SK-N-SH (cell line): ENCODE measurements around the gene LRRC56. TPM values are rescaled to one million over a fixed set of nuclear protein-coding genes. Genes with fewer than 3 reads are reported as not detected.
A peak's percentile ranks its signal among the peaks of the same experiment; 100 is the strongest.

Experiments used
- CTCF ChIA-PET: fragments of 300-600, 350-600 bp; formaldehyde crosslinking; extraction: SDS; loops from one replicate; lab custom pipeline; 2021; lab: Yijun Ruan, JAX
- POLR2A ChIA-PET: fragments of 350-600 bp; sonication (Branson Sonifier 250); formaldehyde crosslinking; extraction: SDS; loops from one replicate; lab custom pipeline; 2020; ENCODE audit warnings: antibody characterized with exemption, inconsistent platforms; lab: Yijun Ruan, JAX
- DNase-seq: peaks from one replicate; pipeline ENCODE4 v3.0.0; 2012
- H2AFZ ChIP-seq: fragments of 200-600 bp; sonication (generic); 2 replicates; pipeline ENCODE4 v1.8.1; 2016; ENCODE audit warnings: antibody characterized with exemption, mild to moderate bottlenecking, low read depth
- H3F3A ChIP-seq: fragments of 200-600 bp; sonication (generic); replicated peaks from 2 replicates; pipeline ENCODE3; 2016; ENCODE audit warnings: antibody characterized with exemption, mild to moderate bottlenecking; ENCODE audit not compliant: insufficient read depth
- H3K27ac ChIP-seq, 2 experiments: fragments of 200-500 bp in 1 of 2; fragments of 200-600 bp in 1 of 2; sonication (Bioruptor generic) in 1 of 2; sonication (generic), shearing (Covaris generic) in 1 of 2; 2 replicates each; pipeline versions ENCODE4 v1.5.1 to v1.6.1; 2014 to 2016; ENCODE audit warnings: low read depth in 2 of 2, inconsistent platforms in 1 of 2, low read length in 1 of 2, mild to moderate bottlenecking in 1 of 2, mixed read lengths in 1 of 2
- H3K27me3 ChIP-seq: fragments of 200-600 bp; sonication (generic), shearing (Covaris generic); 2 replicates; pipeline ENCODE4 v1.6.1; 2016; ENCODE audit warnings: mixed run types; ENCODE audit not compliant: insufficient read depth
- H3K36me3 ChIP-seq, 2 experiments: fragments of 200-500 bp in 1 of 2; fragments of 200-600 bp in 1 of 2; sonication (Bioruptor generic) in 1 of 2; sonication (generic) in 1 of 2; replicated peaks in 1 of 2; 2 replicates each; pipeline versions ENCODE3 to v1.5.1; 2014 to 2016; ENCODE audit warnings: low read length in 1 of 2, mild to moderate bottlenecking in 1 of 2; ENCODE audit not compliant: insufficient read depth in 2 of 2, control insufficient read depth in 1 of 2
- H3K4me1 ChIP-seq, 2 experiments: fragments of 200-500 bp in 1 of 2; fragments of 200-600 bp in 1 of 2; sonication (Bioruptor generic) in 1 of 2; sonication (generic), shearing (Covaris generic) in 1 of 2; 2 replicates each; pipeline versions ENCODE4 v1.5.1 to v1.6.1; 2014 to 2016; ENCODE audit warnings: low read depth in 1 of 2, low read length in 1 of 2, mixed run types in 1 of 2; ENCODE audit not compliant: insufficient read depth in 2 of 2, control insufficient read depth in 1 of 2
- H3K4me2 ChIP-seq: fragments of 200-600 bp; sonication (generic), shearing (Covaris generic); 2 replicates; pipeline ENCODE4 v1.6.1; 2017; ENCODE audit warnings: mixed run types
- H3K4me3 ChIP-seq, 2 experiments: fragments of 200-500 bp in 1 of 2; fragments of 200-600 bp in 1 of 2; sonication (Bioruptor generic) in 1 of 2; sonication (generic), shearing (Covaris generic) in 1 of 2; 2 replicates each; pipeline versions ENCODE4 v1.5.1 to v1.8.1; 2014 to 2016; ENCODE audit warnings: low read depth in 2 of 2, inconsistent platforms in 1 of 2, low read length in 1 of 2, mild to moderate bottlenecking in 1 of 2, mixed read lengths in 1 of 2, moderate library complexity in 1 of 2
- H3K79me2 ChIP-seq: fragments of 200-600 bp; sonication (generic); 2 replicates; pipeline ENCODE4 v1.8.1; 2017; ENCODE audit warnings: mild to moderate bottlenecking; ENCODE audit not compliant: insufficient read depth
- H3K9ac ChIP-seq: fragments of 200-600 bp; sonication (generic); 2 replicates; pipeline ENCODE4 v1.6.1; 2017; ENCODE audit warnings: mixed run types
- H3K9me2 ChIP-seq: fragments of 200-600 bp; sonication (generic); 2 replicates; pipeline ENCODE4 v1.6.1; 2017; ENCODE audit warnings: mixed run types
- H3K9me3 ChIP-seq: fragments of 200-600 bp; sonication (generic); 2 replicates; pipeline ENCODE4 v1.6.1; 2017; ENCODE audit warnings: mixed run types, mild to moderate bottlenecking, moderate library complexity
- H4K20me1 ChIP-seq: fragments of 200-600 bp; sonication (generic); 2 replicates; pipeline ENCODE4 v1.6.1; 2017; ENCODE audit warnings: mild to moderate bottlenecking, mixed run types; ENCODE audit not compliant: insufficient read depth
- CTCF ChIP-seq: fragments of 200-600 bp; sonication (generic); IDR thresholded peaks from 2 replicates; pipeline ENCODE4 v1.6.1; 2017; ENCODE audit warnings: antibody characterized with exemption, mild to moderate bottlenecking, moderate library complexity
- EP300 ChIP-seq, 2 experiments: IDR thresholded peaks; 2 replicates each; pipeline versions ENCODE4 v1.4.0 to v1.6.1; 2012; ENCODE audit warnings: borderline replicate concordance in 1 of 2, low read depth in 1 of 2, low read length in 1 of 2
- FOSL2 ChIP-seq: IDR thresholded peaks from 2 replicates; pipeline ENCODE4 v1.4.0; 2012; ENCODE audit warnings: low read depth, mild to moderate bottlenecking, moderate library complexity, borderline replicate concordance
- FOXM1 ChIP-seq: IDR thresholded peaks from 2 replicates; pipeline ENCODE4 v1.4.0; 2012; ENCODE audit warnings: low read depth, mild to moderate bottlenecking
- GATA2 ChIP-seq: sonication (generic); formaldehyde crosslinking; IDR thresholded peaks from 2 replicates; pipeline ENCODE4 v1.5.0; 2020; ENCODE audit warnings: mild to moderate bottlenecking, missing genetic modification reagents
- MEF2A ChIP-seq: IDR thresholded peaks from 2 replicates; pipeline ENCODE4 v1.4.0; 2012; ENCODE audit warnings: low read depth, borderline replicate concordance
- PBX3 ChIP-seq: IDR thresholded peaks from 2 replicates; pipeline ENCODE4; 2012
- POLR2AphosphoS5 ChIP-seq: IDR thresholded peaks from 2 replicates; pipeline ENCODE4 v1.6.1; 2012; ENCODE audit warnings: low read depth, low read length
- RCOR1 ChIP-seq: fragments of 150-350 bp; IDR thresholded peaks from 2 replicates; pipeline ENCODE4 v1.6.1; 2017; ENCODE audit warnings: antibody characterized with exemption, low read length
- RXRA ChIP-seq: IDR thresholded peaks from 2 replicates; pipeline ENCODE4 v1.4.0; 2012; ENCODE audit warnings: low read depth, mild to moderate bottlenecking, borderline replicate concordance
- TEAD4 ChIP-seq: IDR thresholded peaks from 2 replicates; pipeline ENCODE4 v1.4.0; 2012; ENCODE audit warnings: mild to moderate bottlenecking, borderline replicate concordance; ENCODE audit not compliant: insufficient read depth
- USF2 ChIP-seq: fragments of 150-350 bp; IDR thresholded peaks from 2 replicates; pipeline ENCODE4 v1.6.1; 2017; ENCODE audit warnings: antibody characterized with exemption, low read length, low read depth, borderline replicate concordance
- YY1 ChIP-seq: IDR thresholded peaks from 2 replicates; pipeline ENCODE4 v1.4.0; 2012; ENCODE audit warnings: low read depth, mild to moderate bottlenecking
- ZBTB33 ChIP-seq: IDR thresholded peaks from 2 replicates; pipeline ENCODE4 v1.4.0; 2012; ENCODE audit warnings: low read depth, borderline replicate concordance
- WGBS: methylation state at CpG from one replicate; pipeline ENCODE4 v1.1.6; 2017; ENCODE audit warnings: low lambda C conversion rate; 5-methylcytosine and 5-hydroxymethylcytosine counted together
- polyA plus RNA-seq, 3 experiments: library from polyadenylated mRNA; depleted of rRNA; stranded (reverse); fragments of >200 nt; gene quantifications; 2 replicates each; pipeline ENCODE4 v1.2.3, GENCODE V29; 2012

The LRRC56 gene
- polyA plus RNA-seq, 1 of the 3 experiments (the other 2 are of a cell fraction), result 1.2 TPM

- no peak overlapping the region for H3K27ac ChIP-seq
- H3K79me2 ChIP-seq, result peaks cover 18% of the 10 kb centered on the region
- H3K4me1 ChIP-seq, result no peaks in the 10 kb centered on the region
- peak; percentile 63 for DNase-seq
- H3K9ac ChIP-seq, result no peak overlapping the region
- no peak overlapping the region for H3K4me3 ChIP-seq
- H3K9me2 ChIP-seq, result no peaks in the 10 kb centered on the region
- no peak overlapping the region for H3K4me2 ChIP-seq
- WGBS, result no CpG with 5 or more reads among the region's 29 CpGs
- POLR2A ChIA-PET, result no interaction called here
- H3F3A ChIP-seq, result no peaks in the 10 kb centered on the region
- TF ChIP-seq ZBTB33 (no peak), TEAD4 (no peak), CTCF (peak; percentile 21; the same call in 1 of the 2 replicates), PBX3 (no peak)
- TF ChIP-seq, all 33 proteins: peak for 1
- CTCF ChIA-PET, result no interaction called here
- Histone ChIP-seq H4K20me1 (peaks cover 22% of the 10 kb centered on the region; the same call in 1 of the 2 replicates), H2AFZ (no peak overlapping the region), H3K36me3 (peaks cover 41 to 75% of the 10 kb centered on the region in 2 experiments), H3K27me3 (no peaks in the 10 kb centered on the region), H3K9me3 (no peaks in the 10 kb centered on the region)
Observed at GRCh38 chr11:597166-597725, 59.9 kb downstream of the LRRC56 start.

GRCh38 chr11:598005-598680 is 60.8 kb downstream of the LRRC56 start:
- H3K9me2 ChIP-seq, result no peaks in the 10 kb centered on the region
- peaks cover 16% of the 10 kb centered on the region; the same call in 1 of the 2 replicates for H3K79me2 ChIP-seq
- no peak overlapping the region for H3K4me2 ChIP-seq
- ChIA-PET CTCF (no interaction called here), POLR2A (no interaction called here)
- no peak overlapping the region for H3K27ac ChIP-seq
- H3K4me1 ChIP-seq, result no peaks in the 10 kb centered on the region
- no peak overlapping the region for H2AFZ ChIP-seq
- no peaks in the 10 kb centered on the region for H3F3A ChIP-seq
- no peak for TF ChIP-seq YY1
- no peak for TF ChIP-seq POLR2AphosphoS5
- TF ChIP-seq FOSL2, result no peak
- TF ChIP-seq USF2, result no peak
- TF ChIP-seq FOXM1, result no peak
- no peak for TF ChIP-seq GATA2 (CRISPR knock-in tag)
- TF ChIP-seq RXRA, result no peak
- no peak for TF ChIP-seq MEF2A
- no peak for TF ChIP-seq EP300 (IDR thresholded peaks at IDR 0.05; ENCODE audit: borderline replicate concordance in 1 of 2, low read depth in 1 of 2, low read length in 1 of 2)
- no peak for TF ChIP-seq RCOR1
- TF ChIP-seq, all 33 proteins: peak for 0
- Histone ChIP-seq H3K4me3 (no peak overlapping the region), H4K20me1 (peaks cover 22% of the 10 kb centered on the region; the same call in 1 of the 2 replicates), H3K9ac (no peak overlapping the region), H3K9me3 (no peaks in the 10 kb centered on the region), H3K27me3 (no peaks in the 10 kb centered on the region), H3K36me3 (peaks cover 41 to 66% of the 10 kb centered on the region in 2 experiments)
- DNase-seq, result no peak
- WGBS, result 86% methylated on average over 9 of the region's 30 CpGs
